SK-N-SH (cell line): ENCODE data around the gene PLXND1. TPM values are rescaled to one million over a fixed set of nuclear protein-coding genes. Genes with fewer than 3 reads are reported as not detected.

Experiments
- CTCF ChIA-PET: fragments of 300-600, 350-600 bp; formaldehyde crosslinking; extraction: SDS; loops from one replicate; lab custom pipeline; 2021; lab: Yijun Ruan, JAX
- POLR2A ChIA-PET: fragments of 350-600 bp; sonication (Branson Sonifier 250); formaldehyde crosslinking; extraction: SDS; loops from one replicate; lab custom pipeline; 2020; ENCODE audit warnings: antibody characterized with exemption, inconsistent platforms; lab: Yijun Ruan, JAX
- DNase-seq: peaks from one replicate; pipeline ENCODE4 v3.0.0; 2012
- H2AFZ ChIP-seq: fragments of 200-600 bp; sonication (generic); 2 replicates; pipeline ENCODE4 v1.8.1; 2016; ENCODE audit warnings: antibody characterized with exemption, mild to moderate bottlenecking, low read depth
- H3F3A ChIP-seq: fragments of 200-600 bp; sonication (generic); replicated peaks from 2 replicates; pipeline ENCODE3; 2016; ENCODE audit warnings: antibody characterized with exemption, mild to moderate bottlenecking; ENCODE audit not compliant: insufficient read depth
- H3K27ac ChIP-seq, 2 experiments: fragments of 200-500 bp in 1 of 2; fragments of 200-600 bp in 1 of 2; sonication (Bioruptor generic) in 1 of 2; sonication (generic), shearing (Covaris generic) in 1 of 2; 2 replicates each; pipeline versions ENCODE4 v1.5.1 to v1.6.1; 2014 to 2016; ENCODE audit warnings: low read depth in 2 of 2, inconsistent platforms in 1 of 2, low read length in 1 of 2, mild to moderate bottlenecking in 1 of 2, mixed read lengths in 1 of 2
- H3K27me3 ChIP-seq: fragments of 200-600 bp; sonication (generic), shearing (Covaris generic); 2 replicates; pipeline ENCODE4 v1.6.1; 2016; ENCODE audit warnings: mixed run types; ENCODE audit not compliant: insufficient read depth
- H3K36me3 ChIP-seq, 2 experiments: fragments of 200-500 bp in 1 of 2; fragments of 200-600 bp in 1 of 2; sonication (Bioruptor generic) in 1 of 2; sonication (generic) in 1 of 2; replicated peaks in 1 of 2; 2 replicates each; pipeline versions ENCODE3 to v1.5.1; 2014 to 2016; ENCODE audit warnings: low read length in 1 of 2, mild to moderate bottlenecking in 1 of 2; ENCODE audit not compliant: insufficient read depth in 2 of 2, control insufficient read depth in 1 of 2
- H3K4me1 ChIP-seq, 2 experiments: fragments of 200-500 bp in 1 of 2; fragments of 200-600 bp in 1 of 2; sonication (Bioruptor generic) in 1 of 2; sonication (generic), shearing (Covaris generic) in 1 of 2; 2 replicates each; pipeline versions ENCODE4 v1.5.1 to v1.6.1; 2014 to 2016; ENCODE audit warnings: low read depth in 1 of 2, low read length in 1 of 2, mixed run types in 1 of 2; ENCODE audit not compliant: insufficient read depth in 2 of 2, control insufficient read depth in 1 of 2
- H3K4me2 ChIP-seq: fragments of 200-600 bp; sonication (generic), shearing (Covaris generic); 2 replicates; pipeline ENCODE4 v1.6.1; 2017; ENCODE audit warnings: mixed run types
- H3K4me3 ChIP-seq, 2 experiments: fragments of 200-500 bp in 1 of 2; fragments of 200-600 bp in 1 of 2; sonication (Bioruptor generic) in 1 of 2; sonication (generic), shearing (Covaris generic) in 1 of 2; 2 replicates each; pipeline versions ENCODE4 v1.5.1 to v1.8.1; 2014 to 2016; ENCODE audit warnings: low read depth in 2 of 2, inconsistent platforms in 1 of 2, low read length in 1 of 2, mild to moderate bottlenecking in 1 of 2, mixed read lengths in 1 of 2, moderate library complexity in 1 of 2
- H3K79me2 ChIP-seq: fragments of 200-600 bp; sonication (generic); 2 replicates; pipeline ENCODE4 v1.8.1; 2017; ENCODE audit warnings: mild to moderate bottlenecking; ENCODE audit not compliant: insufficient read depth
- H3K9ac ChIP-seq: fragments of 200-600 bp; sonication (generic); 2 replicates; pipeline ENCODE4 v1.6.1; 2017; ENCODE audit warnings: mixed run types
- H3K9me2 ChIP-seq: fragments of 200-600 bp; sonication (generic); 2 replicates; pipeline ENCODE4 v1.6.1; 2017; ENCODE audit warnings: mixed run types
- H3K9me3 ChIP-seq: fragments of 200-600 bp; sonication (generic); 2 replicates; pipeline ENCODE4 v1.6.1; 2017; ENCODE audit warnings: mixed run types, mild to moderate bottlenecking, moderate library complexity
- H4K20me1 ChIP-seq: fragments of 200-600 bp; sonication (generic); 2 replicates; pipeline ENCODE4 v1.6.1; 2017; ENCODE audit warnings: mild to moderate bottlenecking, mixed run types; ENCODE audit not compliant: insufficient read depth
- EZH2phosphoT487 ChIP-seq: fragments of 200-600 bp; sonication (generic); IDR thresholded peaks from 2 replicates; pipeline ENCODE4 v1.6.1; 2017; ENCODE audit warnings: low read depth, mixed run types, mild to moderate bottlenecking, antibody characterized with exemption, moderate library complexity, borderline replicate concordance
- FOSL2 ChIP-seq: IDR thresholded peaks from 2 replicates; pipeline ENCODE4 v1.4.0; 2012; ENCODE audit warnings: low read depth, mild to moderate bottlenecking, moderate library complexity, borderline replicate concordance
- FOXJ3 ChIP-seq: sonication (generic); formaldehyde crosslinking; IDR thresholded peaks from 2 replicates; pipeline ENCODE4 v1.5.1; 2020; ENCODE audit warnings: mild to moderate bottlenecking, missing genetic modification reagents
- GABPA ChIP-seq: IDR thresholded peaks from 2 replicates; pipeline ENCODE4 v1.4.0; 2012; ENCODE audit warnings: low read depth, mild to moderate bottlenecking
- GATA2 ChIP-seq: sonication (generic); formaldehyde crosslinking; IDR thresholded peaks from 2 replicates; pipeline ENCODE4 v1.5.0; 2020; ENCODE audit warnings: mild to moderate bottlenecking, missing genetic modification reagents
- MXI1 ChIP-seq: IDR thresholded peaks from 2 replicates; pipeline ENCODE4 v1.6.1; 2012; ENCODE audit warnings: mild to moderate bottlenecking, low read depth, low read length, improper control_type of control experiment
- NFIC ChIP-seq: IDR thresholded peaks from 2 replicates; pipeline ENCODE4 v1.4.0; 2012; ENCODE audit warnings: borderline replicate concordance
- NRF1 ChIP-seq: IDR thresholded peaks from 2 replicates; pipeline ENCODE4 v1.6.1; 2012; ENCODE audit warnings: low read depth, mild to moderate bottlenecking, low read length
- RAD21 ChIP-seq: IDR thresholded peaks from 2 replicates; pipeline ENCODE4 v1.6.1; 2012; ENCODE audit warnings: mild to moderate bottlenecking, low read length
- RCOR1 ChIP-seq: fragments of 150-350 bp; IDR thresholded peaks from 2 replicates; pipeline ENCODE4 v1.6.1; 2017; ENCODE audit warnings: antibody characterized with exemption, low read length
- RFX5 ChIP-seq: IDR thresholded peaks from 2 replicates; pipeline ENCODE4 v1.6.1; 2012; ENCODE audit warnings: mild to moderate bottlenecking, improper control_type of control experiment, low read length
- SMC3 ChIP-seq: IDR thresholded peaks from 2 replicates; pipeline ENCODE4 v1.6.1; 2012; ENCODE audit warnings: low read depth, low read length, improper control_type of control experiment
- TAF1 ChIP-seq: IDR thresholded peaks from 2 replicates; pipeline ENCODE4 v1.6.1; 2012; ENCODE audit warnings: low read depth, mild to moderate bottlenecking, low read length, moderate library complexity, borderline replicate concordance
- TEAD4 ChIP-seq: IDR thresholded peaks from 2 replicates; pipeline ENCODE4 v1.4.0; 2012; ENCODE audit warnings: mild to moderate bottlenecking, borderline replicate concordance; ENCODE audit not compliant: insufficient read depth
- YY1 ChIP-seq: IDR thresholded peaks from 2 replicates; pipeline ENCODE4 v1.4.0; 2012; ENCODE audit warnings: low read depth, mild to moderate bottlenecking
- WGBS: methylation state at CpG from one replicate; pipeline ENCODE4 v1.1.6; 2017; ENCODE audit warnings: low lambda C conversion rate; 5-methylcytosine and 5-hydroxymethylcytosine counted together
- polyA plus RNA-seq, 3 experiments: library from polyadenylated mRNA; depleted of rRNA; stranded (reverse); fragments of >200 nt; gene quantifications; 2 replicates each; pipeline ENCODE4 v1.2.3, GENCODE V29; 2012
- TF ChIP-seq, protein P1 (sequence below): fragments of 200-600 bp; sonication (generic); IDR thresholded peaks from 2 replicates; pipeline ENCODE4 v1.6.1; 2017; ENCODE audit warnings: antibody characterized with exemption, mild to moderate bottlenecking, moderate library complexity

Gene PLXND1
- polyA plus RNA-seq, 1 of the 3 experiments (the other 2 are of a cell fraction): 53.5 TPM

DNA sequence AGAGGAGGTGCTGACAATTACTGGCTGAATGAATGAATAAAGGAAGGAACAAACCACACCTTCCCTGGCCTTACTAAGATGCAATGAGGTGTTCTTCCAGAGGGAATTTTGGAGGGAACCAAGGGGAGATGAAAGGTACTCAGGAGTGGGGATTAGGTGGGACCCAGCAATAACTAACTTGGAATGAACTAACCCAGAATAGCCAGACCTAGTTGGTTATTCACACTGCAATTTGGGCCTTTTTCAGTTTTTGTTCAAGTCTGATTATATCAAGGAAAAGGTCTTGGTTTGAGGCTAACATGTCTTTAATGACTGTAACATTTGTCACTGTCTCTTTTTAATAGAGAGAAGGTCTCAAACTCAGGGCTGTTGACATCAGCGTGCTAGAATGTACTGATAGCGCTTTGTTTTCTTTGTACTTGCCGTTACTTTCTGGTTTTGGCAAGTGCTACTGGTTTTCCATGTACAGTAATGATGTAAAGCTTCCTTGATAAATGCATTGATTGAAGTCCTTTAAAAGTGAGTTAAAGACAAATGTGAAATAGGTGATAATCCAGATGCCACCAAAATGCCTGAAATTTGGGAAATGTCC, 3.2 kb upstream of the PLXND1 start:
- Histone ChIP-seq H3K27me3 (no peaks in the 10 kb centered on the region), H3K79me2 (peaks cover 2% of the 10 kb centered on the region; the same call in 1 of the 2 replicates), H3K4me1 (peaks cover 7 to 10% of the 10 kb centered on the region in 2 experiments; a peak in 1 of 4 replicates), H4K20me1 (peaks cover 2% of the 10 kb centered on the region), H3K9me3 (no peaks in the 10 kb centered on the region), H3K9ac (no peak overlapping the region), H3K4me3 (no peak overlapping the region), H3K4me2 (no peak overlapping the region), H2AFZ (no peak overlapping the region), H3K9me2 (no peaks in the 10 kb centered on the region), H3K36me3 (no peaks in the 10 kb centered on the region), H3F3A (peaks cover 14% of the 10 kb centered on the region), H3K27ac (no peak overlapping the region)
- DNase-seq: no peak
- WGBS: 62% methylated on average over 3 of the region's 3 CpGs
- TF ChIP-seq FOXJ3 (CRISPR knock-in tag) (no peak), EZH2phosphoT487 (no peak), MXI1 (no peak), SMC3 (no peak), RCOR1 (no peak), GATA2 (CRISPR knock-in tag) (no peak), TEAD4 (no peak), YY1 (no peak), FOSL2 (no peak), GABPA (no peak)
- POLR2A ChIA-PET: no interaction called here
- CTCF ChIA-PET: interaction anchor here (1.0 kb wide), 1 partner anchor 123 kb away, joined by 3 read pairs; no protein-coding TSS in a partner anchor

GRCh38 chr3:129608936-129609590, 2.6 kb upstream of the PLXND1 start:
- no peak for DNase-seq
- Histone ChIP-seq H3K27me3 (no peaks in the 10 kb centered on the region), H2AFZ (no peak overlapping the region), H4K20me1 (peaks cover 8% of the 10 kb centered on the region), H3K9ac (no peak overlapping the region), H3K4me1 (peaks cover 7 to 10% of the 10 kb centered on the region in 2 experiments; a peak in 1 of 4 replicates), H3K4me2 (no peak overlapping the region), H3K79me2 (peaks cover 7% of the 10 kb centered on the region; the same call in 1 of the 2 replicates), H3K27ac (no peak overlapping the region), H3K9me3 (no peaks in the 10 kb centered on the region), H3K36me3 (no peaks in the 10 kb centered on the region), H3K4me3 (no peak overlapping the region), H3F3A (peaks cover 14% of the 10 kb centered on the region), H3K9me2 (no peaks in the 10 kb centered on the region)
- TF ChIP-seq MXI1: no peak
- TF ChIP-seq, protein P1, sequence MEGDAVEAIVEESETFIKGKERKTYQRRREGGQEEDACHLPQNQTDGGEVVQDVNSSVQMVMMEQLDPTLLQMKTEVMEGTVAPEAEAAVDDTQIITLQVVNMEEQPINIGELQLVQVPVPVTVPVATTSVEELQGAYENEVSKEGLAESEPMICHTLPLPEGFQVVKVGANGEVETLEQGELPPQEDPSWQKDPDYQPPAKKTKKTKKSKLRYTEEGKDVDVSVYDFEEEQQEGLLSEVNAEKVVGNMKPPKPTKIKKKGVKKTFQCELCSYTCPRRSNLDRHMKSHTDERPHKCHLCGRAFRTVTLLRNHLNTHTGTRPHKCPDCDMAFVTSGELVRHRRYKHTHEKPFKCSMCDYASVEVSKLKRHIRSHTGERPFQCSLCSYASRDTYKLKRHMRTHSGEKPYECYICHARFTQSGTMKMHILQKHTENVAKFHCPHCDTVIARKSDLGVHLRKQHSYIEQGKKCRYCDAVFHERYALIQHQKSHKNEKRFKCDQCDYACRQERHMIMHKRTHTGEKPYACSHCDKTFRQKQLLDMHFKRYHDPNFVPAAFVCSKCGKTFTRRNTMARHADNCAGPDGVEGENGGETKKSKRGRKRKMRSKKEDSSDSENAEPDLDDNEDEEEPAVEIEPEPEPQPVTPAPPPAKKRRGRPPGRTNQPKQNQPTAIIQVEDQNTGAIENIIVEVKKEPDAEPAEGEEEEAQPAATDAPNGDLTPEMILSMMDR: no peak
- TF ChIP-seq TAF1: no peak
- TF ChIP-seq FOXJ3 (CRISPR knock-in tag): no peak
- no peak for TF ChIP-seq RCOR1
- TF ChIP-seq RFX5: no peak
- no peak for TF ChIP-seq RAD21
- no peak for TF ChIP-seq NRF1
- no peak for TF ChIP-seq NFIC
- ChIA-PET POLR2A (no interaction called here), CTCF (interaction anchor here (0.6 to 1.8 kb wide), 7 partner anchors 9 to 154 kb away, joined by 3 to 12 read pairs (median 3); no protein-coding TSS in a partner anchor)
- WGBS: 81% methylated on average over 4 of the region's 4 CpGs
